SIG-M5 (cell line): Measurements from ENCODE around the gene FAM180B.

Source experiments
- DNase-seq: peaks from one replicate; lab custom pipeline; 2025; lab: John Stamatoyannopoulos, UW

Gene FAM180B

GRCh38 chr11:47569646-47570045, 16.8 kb upstream of the FAM180B start:
- DNase-seq: no peak

GRCh38 chr11:47570651-47571356, 15.7 kb upstream of the FAM180B start:
- DNase-seq: no peak

GRCh38 chr11:47571357-47571729, 15.1 kb upstream of the FAM180B start:
- DNase-seq: no peak

GRCh38 chr11:47571895-47572294, 14.6 kb upstream of the FAM180B start:
- no peak for DNase-seq

GRCh38 chr11:47572715-47573255, 13.7 kb upstream of the FAM180B start:
- DNase-seq: no peak

- DNase-seq: no peak
Observed at GRCh38 chr11:47573321-47573720, 13.2 kb upstream of the FAM180B start.

- no peak for DNase-seq
Observed at GRCh38 chr11:47577460-47578041, 8.9 kb upstream of the FAM180B start.

- peak; percentile 39 for DNase-seq
Observed at GRCh38 chr11:47578524-47579494, 7.7 kb upstream of the FAM180B start, which contains the start of the genes KBTBD4 and NDUFS3. Gene KBTBD4 (minus strand): TSS chr11:47578970. CDS start chr11:47578951, 19 bp downstream. Gene NDUFS3 (plus strand): TSS chr11:47579074. CDS start chr11:47579092, 18 bp downstream.

- no peak for DNase-seq
Observed at GRCh38 chr11:47583844-47584243, 2.6 kb upstream of the FAM180B start.

- DNase-seq: no peak
Observed at GRCh38 chr11:47587039-47587716, 700 bp downstream of the FAM180B start.

- DNase-seq: no peak
Observed at GRCh38 chr11:47587723-47588326, 1.3 kb downstream of the FAM180B start.

- no peak for DNase-seq
Observed at GRCh38 chr11:47589118-47589517, 2.6 kb downstream of the FAM180B start.

GRCh38 chr11:47589584-47589976, 3.1 kb downstream of the FAM180B start:
- DNase-seq: no peak

GRCh38 chr11:47589977-47590861, 3.7 kb downstream of the FAM180B start:
- no peak for DNase-seq

- DNase-seq: no peak
Observed at GRCh38 chr11:47591764-47592163, 5.3 kb downstream of the FAM180B start.

- no peak for DNase-seq
Observed at GRCh38 chr11:47592251-47592650, 5.8 kb downstream of the FAM180B start.

GRCh38 chr11:47592970-47593369, 6.5 kb downstream of the FAM180B start:
- no peak for DNase-seq

GRCh38 chr11:47593492-47593933, 7.0 kb downstream of the FAM180B start:
- no peak for DNase-seq

- DNase-seq: no peak
Observed at GRCh38 chr11:47593934-47594855, 7.7 kb downstream of the FAM180B start, which contains the start of gene C1QTNF4. Gene C1QTNF4 (minus strand): TSS chr11:47594411. CDS start chr11:47590810, 3,601 bp downstream.
